Measurements from ENCODE around the gene FNDC3B.

The FNDC3B gene

DNA sequence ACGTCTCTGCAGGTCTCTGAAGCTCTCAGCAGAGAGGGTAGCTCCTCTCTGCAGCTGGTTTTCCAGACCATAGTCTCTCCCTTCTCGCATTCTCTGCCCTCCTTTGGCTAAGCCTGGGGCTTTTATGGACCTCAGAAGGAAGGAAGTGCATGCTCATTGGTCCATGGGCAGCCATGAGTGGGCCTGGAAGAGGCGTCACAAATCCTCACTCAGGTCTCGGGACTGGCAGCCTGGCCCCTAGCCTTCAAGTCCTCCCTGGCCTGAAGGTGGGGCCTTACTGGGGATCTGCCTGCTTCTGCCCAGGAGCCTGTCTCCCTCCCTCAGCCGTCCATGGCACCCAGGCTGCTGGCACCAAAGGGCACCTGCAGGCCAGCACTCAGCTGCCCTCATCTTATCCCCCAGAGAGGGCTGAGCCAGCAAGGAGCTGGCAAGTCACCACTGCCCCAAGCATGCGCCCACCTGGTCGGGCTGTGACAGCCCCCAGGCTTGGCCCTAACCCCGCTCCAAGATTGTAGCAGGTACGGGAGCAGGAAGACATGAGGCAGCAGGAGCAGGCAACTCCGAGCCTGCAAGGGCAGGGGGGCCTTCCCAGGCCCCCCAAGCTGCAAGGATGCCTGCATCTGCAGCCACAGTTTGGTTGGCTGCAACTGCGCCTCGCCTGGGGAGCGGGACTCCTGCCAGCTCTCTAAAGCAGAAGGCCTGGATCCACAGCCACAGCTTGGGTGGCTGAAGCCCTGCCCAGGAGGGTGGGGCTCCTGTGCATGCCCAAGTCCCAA, 371.5 kb downstream of the FNDC3B start:
- TF ChIP-seq CTCF (IDR thresholded peaks at IDR 0.05; ENCODE audit: extremely low read depth, missing control alignments), result no peak
- DNase-seq (ENCODE audit: low spot score), result no peak

DNA sequence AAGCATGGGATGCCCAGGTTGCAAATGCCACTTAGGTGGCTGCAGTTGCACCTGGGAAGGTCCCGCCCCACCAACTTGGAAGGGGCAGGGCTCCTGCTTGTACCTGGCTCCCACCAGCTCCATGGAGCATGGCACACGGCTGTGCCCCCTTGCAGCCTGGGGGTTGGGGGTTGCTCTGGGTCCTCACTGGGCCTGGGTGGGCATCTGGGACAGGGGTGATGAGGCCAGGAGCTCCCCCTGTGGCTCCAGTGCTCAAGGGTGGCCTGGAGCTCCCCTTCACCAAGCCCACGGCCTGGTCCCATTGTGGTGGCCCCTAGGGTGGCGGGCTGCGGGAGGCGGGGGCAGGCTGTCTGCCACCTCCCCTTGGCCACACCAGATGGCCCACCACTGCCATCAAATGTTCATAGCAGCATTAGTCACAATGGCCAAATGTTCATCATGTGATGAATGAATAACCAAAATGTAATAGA, 372.1 kb downstream of the FNDC3B start:
- TF ChIP-seq CTCF (IDR thresholded peaks at IDR 0.05; ENCODE audit: extremely low read depth, missing control alignments), result no peak
- DNase-seq (ENCODE audit: low spot score), result no peak

GRCh38 chr3:172415323-172415722, 375.9 kb downstream of the FNDC3B start:
- no peak for TF ChIP-seq CTCF (IDR thresholded peaks at IDR 0.05; ENCODE audit: extremely low read depth, missing control alignments)
- no peak for DNase-seq (ENCODE audit: low spot score)

DNA sequence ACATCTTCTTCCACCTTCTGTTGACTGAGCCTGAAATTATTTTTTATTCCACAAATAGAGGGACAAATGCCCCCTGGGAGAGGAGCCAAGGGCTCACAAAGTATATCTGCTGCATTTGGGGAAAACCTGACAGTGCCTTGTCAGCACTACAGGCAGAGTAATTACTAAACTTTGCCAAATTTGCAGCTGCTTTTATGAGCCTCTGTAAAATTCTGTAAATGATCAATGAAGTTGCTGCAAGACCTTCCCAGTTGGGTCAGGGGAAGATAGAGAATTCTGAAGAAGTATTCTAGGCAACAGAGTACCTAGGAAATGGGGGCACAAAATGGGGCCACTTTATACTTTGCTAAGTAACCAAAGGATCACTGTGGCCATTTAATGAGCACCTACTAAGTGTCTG, 398.3 kb downstream of the FNDC3B start:
- DNase-seq (ENCODE audit: low spot score), result no peak
- TF ChIP-seq CTCF (IDR thresholded peaks at IDR 0.05; ENCODE audit: extremely low read depth, missing control alignments), result no peak

DNA sequence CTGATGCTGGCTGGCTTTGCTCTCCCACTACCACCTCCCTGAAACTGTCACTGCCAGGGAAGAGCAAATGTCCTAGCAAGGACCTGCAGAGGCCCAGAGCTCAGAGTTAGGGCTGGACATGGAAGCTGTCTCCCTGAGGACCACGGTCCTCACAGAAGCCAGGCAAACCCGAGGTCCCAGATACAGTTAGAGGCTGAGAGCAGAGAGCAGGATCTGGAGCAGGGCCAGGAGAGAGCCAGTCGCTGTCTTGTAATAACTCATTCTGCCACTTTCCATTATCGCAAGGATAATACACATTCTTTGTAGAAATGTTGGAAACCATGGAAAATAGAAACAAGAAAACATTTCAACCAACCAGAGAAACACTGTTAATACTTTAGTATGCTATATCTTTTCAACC, 398.8 kb downstream of the FNDC3B start:
- no peak for DNase-seq (ENCODE audit: low spot score)
- no peak for TF ChIP-seq CTCF (IDR thresholded peaks at IDR 0.05; ENCODE audit: extremely low read depth, missing control alignments)

- DNase-seq (ENCODE audit: low spot score), result no peak
- no peak for TF ChIP-seq CTCF (IDR thresholded peaks at IDR 0.05; ENCODE audit: extremely low read depth, missing control alignments)
Observed at GRCh38 chr3:172441581-172441980, 402.2 kb downstream of the FNDC3B start.

DNA sequence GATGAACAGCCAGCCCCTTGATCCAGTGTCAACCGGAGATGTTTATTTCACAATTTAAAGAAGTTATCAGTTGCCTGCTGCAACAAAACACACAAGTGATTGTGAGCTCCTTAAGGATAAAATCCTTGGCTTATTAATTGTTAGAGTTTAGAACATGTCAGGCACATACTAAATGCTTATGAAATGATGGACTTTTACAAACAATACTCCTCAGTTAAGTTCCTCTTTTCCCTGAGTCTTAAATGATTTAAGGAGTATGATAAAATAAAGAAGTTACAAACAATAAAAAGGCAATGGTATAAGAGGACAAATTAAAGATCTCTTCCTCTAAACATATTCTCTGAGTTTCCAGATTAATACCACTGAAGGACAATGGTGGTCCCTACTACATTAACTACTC, 403.2 kb downstream of the FNDC3B start:
- DNase-seq (ENCODE audit: low spot score), result no peak

More for the DNA sequence above, 403.2 kb downstream of the FNDC3B start:
- TF ChIP-seq CTCF (IDR thresholded peaks at IDR 0.05; ENCODE audit: extremely low read depth, missing control alignments), result no peak

All from GM20000 (cell line).